ENCODE measurements around the gene RANBP9.

The RANBP9 gene

DNA sequence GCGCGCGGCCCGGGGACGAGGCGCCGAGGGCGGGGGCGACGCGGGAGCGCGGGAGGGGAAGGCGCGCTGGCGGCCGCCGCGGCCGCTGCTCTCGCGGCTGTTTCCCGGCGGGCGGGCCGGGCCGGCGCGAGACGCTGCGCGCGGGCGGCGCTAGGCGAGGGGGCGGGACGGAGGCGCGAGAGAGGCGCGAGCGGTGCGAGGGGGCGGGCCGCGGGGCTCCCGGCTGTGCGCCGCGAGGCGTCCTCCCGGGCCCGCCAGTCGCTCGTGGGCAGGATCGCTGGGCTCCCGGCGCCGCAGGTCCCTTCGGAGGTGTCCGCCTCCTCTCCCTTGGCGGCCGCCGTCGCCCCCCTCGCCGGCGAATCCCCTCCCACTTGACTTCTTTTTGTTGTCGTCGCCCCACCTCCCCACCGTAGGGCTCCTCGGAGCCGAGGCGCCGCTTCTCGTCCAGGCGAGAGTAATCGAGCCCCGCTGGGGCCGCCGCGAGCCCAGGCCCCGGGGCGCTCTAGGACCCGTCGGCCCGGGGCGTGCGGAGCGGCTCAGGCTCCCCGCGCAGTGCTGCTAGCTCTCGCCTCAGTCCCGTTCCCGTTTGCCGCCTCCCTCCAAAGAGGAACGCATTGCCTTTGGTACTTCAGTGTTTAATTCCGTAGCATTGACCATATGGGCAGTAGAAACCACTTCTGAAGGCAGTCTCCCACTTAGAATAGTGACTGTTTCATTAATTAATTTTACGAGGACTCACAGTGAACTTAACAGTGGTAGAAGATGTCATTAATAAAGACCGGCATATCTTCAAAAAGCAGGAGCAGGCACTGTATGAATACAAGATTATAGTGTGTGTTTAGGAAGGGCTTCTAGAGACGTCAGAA lies at the start of gene RANBP9:
Gene RANBP9 (minus strand): TSS at position 103 of the 866 bp plus-strand sequence. CDS start 330 bp downstream, outside the sequence.
- DNase-seq, result peak; percentile 68 to 96

DNA sequence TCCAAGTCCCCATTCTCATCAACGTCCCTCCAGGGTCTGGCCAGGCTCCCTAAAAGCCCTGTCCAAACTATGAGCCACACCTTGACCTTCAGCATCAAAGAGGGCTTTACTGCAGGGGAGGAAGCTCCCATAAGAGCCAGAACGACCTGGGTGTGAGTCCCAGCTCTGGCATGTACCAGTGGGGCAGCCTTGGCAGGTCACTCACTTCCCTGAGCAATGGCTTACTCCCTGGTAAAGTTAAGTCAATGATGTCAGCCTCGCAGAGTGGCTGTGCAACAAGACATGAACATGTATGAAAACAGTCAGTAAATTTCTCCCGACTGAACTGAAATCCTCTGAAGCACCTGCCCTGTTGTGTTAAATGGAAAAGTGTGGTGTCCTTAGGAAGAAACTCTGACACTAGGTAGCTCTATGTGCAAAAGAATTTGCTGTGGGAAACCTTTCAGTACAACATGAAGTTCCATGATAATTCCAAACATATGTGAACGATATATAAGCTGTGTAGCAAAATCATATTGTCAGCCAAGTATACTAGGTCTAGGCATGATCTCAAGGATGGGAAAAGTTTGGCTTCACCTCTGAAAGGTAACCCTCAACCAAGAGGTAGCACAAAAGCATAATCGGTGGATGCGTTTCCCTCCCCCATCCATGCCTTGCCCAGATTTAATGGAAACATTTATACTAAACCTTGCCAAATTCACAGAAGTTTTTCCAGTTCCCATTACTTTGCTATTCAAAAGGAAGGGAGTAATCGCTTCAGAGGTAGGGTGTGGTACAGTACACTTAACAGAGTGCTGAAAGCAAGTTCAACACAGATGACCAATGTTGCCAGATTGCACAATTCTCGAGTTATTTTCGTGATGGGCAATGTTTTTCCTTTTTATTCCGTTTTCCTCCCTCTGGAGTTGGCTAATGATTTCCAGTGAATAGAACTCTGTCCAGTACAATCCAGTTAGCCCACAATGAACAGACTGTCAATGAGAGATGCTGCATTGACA lies 49.0 kb upstream of the RANBP9 start:
- DNase-seq, result no peak

DNA sequence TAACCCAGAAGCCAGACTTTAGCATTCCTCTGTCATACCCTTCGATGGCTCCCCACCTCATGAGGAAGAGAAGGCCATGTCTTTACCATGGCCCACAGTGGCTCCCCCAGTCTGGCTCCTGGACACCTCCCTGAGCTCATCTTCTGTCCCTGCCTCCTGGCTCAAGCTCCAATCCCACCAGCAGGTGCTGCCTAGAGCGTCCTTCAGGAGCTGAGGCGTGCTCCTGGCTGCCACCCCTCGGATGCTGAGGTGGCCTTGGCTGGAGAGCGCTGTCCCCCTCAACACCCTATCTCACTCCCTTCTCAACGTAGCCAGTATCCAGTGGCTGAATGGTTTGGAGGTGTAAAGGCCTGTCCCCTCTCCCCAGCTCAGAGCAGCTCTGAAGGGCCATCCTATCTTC lies 47.4 kb upstream of the RANBP9 start:
- no peak for DNase-seq

DNA sequence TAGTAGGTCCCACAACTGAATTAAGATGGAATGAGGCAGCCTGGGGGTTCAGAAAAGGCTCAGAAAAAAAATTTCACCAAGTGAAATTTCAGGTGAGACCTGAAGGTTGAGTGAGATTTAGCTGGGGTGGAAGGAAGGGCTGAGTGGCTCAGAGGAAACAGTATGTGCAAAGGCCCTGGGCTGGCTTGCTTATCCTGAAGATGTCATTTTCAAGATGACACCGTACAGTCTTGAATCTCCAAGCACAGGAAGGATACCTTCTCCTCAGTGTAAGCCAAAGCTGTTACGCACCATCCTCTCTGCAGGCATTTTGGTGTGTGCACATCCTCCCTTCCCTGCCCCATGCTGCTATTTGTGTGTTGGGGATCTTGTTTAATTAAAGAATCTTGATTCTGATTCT lies 43.0 kb upstream of the RANBP9 start:
- no peak for DNase-seq

DNA sequence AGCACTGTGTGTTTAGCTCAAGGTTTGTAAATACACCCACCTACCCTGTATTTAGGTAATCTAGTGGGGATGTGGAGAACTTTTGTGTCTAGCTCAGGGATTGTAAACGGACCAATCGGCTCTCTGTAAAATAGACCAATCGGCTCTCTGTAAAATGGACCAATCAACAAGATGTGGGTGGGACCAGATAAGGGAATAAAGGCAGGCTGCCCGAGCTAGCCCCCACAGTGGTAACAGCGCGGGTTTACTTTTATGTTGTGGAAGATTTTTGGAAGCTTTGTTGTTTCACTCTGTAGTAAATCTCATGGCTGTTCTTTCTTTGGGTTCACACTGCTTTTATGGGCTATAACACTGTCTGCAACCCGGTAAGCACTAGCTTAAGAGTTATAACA lies 32.1 kb upstream of the RANBP9 start:
- no peak for DNase-seq

DNA sequence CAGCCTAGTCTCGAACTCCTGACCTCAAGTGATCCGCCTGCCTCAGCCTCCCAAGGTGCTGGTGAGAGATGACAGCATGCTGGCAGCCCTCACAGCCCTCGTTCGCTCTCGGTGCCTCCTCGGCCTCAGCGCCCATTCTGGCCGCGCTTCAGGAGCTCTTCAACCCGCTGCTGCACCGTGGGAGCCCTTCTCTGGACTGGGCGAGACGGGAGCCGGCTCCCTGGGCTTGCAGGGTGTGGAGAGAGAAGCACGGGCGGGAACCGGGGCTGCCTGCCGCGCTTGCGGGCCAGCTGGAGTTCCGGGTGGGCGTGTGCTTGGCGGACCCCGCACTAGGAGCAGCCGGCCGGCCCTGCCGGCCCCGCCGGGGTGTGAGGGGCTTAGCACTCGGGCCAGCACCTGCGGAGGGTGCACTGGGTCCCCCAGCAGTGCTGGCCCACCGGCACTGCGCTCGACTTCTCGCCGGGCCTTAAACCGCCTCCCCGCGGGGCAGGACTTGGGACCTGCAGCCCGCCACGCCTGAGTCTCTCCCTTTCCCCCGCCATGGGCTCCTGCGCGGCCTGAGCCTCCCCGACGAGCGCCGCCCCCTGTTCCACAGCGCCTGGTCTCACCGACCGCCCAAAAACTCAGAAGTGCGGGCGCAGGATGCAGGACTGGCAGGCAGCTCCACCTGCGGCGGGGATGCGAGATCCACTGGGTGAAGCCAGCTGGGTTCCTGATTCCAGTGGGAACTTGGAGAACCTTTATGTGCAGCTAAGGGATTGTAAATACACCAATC lies 31.5 kb upstream of the RANBP9 start:
- DNase-seq, result no peak

DNA sequence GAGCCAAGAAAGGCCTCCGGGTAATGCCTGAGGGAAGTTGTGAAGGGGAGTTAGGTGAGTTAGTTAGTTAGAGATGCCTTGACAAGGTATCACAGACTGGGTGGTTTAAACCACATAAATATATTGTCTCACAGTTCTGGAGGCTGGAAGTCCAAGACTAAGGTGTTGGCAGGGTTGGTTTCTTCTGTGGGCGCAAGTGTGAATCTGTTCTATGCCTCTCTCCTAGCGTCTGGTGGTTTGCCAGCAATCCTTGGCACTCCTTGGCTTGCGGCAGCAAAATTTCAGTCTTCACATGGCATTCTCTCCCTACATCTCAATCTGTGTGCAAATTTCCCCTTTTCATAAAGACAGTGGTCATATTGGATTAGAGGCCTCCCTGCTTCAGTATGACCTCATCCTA lies 29.7 kb upstream of the RANBP9 start:
- no peak for DNase-seq

DNA sequence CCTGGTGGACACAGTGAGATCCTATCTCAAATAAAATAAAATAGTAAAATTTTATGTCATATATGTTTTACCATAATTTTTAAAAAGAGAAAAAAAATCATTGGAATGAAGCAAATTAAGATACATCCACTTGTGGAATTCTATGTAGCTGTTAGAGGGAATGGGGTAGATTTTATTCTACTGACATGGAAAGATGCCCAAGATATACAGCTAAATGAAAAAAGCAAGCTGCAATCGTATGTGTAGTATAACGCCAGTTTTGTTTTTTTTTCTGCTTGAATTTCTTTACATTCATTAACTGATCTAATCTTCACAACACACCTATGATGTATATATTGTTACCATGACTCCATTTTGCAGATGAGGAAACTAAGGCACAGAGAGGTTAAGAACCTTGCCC lies 23.4 kb upstream of the RANBP9 start:
- no peak for DNase-seq

DNA sequence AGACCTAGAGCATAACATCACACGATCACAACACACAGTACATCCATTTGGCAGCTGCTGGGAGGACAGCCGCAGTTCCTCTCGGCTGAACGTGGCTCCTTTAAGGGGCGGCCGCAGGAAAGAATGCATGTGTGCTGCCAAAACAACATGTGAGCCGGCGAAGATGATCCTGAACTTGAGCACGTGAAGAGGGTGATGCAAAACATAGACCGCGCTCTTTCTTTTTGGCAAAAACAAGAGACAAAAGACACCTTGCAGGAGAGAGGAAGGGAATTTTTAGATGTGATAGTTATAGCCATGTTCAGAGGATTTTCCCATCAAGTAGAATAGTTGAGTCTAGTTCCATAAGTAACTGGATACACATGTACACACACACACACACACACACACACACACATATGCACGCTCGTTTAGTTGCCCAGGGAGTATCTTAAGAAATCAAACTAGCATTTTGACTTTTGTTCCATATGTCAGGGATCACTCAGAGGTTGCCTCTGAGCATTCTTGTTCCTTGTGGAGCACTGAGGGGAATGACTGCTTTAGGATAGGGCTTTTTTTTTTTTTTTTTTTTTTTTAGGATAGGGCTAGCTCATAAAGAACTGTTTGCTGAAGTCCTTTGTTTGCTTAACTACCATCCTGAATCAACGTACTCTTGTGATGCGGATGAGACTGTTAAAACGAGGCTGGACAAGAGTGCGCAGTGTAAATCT lies 21.7 kb upstream of the RANBP9 start:
- DNase-seq, result peak; percentile 49 to 69

DNA sequence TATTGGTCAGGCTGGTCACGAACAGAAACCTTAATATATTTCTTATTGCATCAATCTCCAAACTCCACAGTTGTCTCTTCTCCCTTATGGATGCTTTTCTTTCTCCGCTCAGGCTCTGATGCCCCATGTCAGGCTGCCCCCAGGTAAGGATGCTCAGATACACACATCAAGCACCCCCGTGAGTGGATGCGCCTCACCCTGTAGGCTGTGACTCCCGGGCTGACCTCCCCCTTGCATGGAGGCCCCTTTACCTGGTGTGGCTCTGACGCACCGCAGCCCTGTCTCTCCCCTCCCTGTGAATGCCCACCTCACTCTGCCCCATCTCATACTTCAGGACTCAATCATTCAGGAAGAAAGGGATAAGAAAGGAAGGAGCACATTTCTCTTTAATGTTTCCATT lies 19.1 kb upstream of the RANBP9 start:
- no peak for DNase-seq

DNA sequence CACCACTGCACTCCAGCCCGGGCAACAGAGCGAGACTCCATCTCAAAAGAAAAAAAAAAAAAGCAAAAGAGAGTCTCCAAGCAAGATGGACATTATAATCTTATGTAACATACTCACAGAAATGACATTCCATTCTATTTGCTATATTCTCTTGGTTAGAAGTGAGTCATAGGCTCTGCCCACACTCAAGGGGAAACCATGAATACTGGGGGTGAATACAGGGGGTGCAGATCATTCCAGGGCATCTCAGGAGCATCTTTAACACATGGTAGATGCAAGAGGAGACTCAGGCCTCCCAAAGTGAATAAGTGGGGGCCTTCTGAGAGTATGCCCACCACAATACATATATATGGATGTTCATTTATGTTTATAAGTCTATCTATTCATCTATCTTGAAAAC lies 18.3 kb upstream of the RANBP9 start:
- DNase-seq, result no peak

DNA sequence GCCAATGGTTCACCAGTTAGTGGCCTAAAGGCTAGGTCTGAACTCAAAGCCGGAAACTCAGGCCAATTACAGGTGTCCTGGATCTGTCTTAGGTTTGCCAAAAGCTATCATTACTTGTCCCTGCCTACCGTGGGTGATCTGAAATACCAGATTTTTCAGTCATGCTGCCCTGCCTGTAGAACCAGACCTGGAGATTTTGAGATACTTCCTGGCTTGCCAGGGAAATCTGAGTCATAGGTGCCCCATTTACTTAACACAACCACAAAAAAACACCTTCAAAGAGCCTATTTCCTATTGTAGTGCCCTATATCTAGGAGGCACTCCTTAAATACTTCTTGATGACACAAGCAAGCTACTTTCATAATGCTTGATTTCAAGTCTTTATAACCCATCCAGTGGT lies 13.9 kb upstream of the RANBP9 start:
- DNase-seq, result no peak

DNA sequence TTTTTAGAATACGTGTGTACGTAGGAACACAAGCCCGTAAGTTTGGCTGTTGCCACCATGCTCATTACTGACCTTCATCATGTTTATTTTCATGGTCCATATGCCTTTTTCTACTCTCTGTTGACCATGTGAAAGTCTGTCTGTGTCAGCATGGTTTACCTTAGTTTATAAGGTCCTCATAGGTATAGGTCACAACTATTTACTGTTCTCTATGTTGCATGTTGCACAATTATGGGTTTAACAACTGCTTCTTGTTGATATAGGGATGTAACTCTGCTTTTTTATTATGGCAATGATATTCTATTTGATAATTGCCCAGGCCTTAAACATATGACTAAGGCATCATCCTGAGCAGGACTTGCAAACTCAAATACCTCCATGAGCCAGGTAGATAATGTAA lies 13.4 kb upstream of the RANBP9 start:
- no peak for DNase-seq

DNA sequence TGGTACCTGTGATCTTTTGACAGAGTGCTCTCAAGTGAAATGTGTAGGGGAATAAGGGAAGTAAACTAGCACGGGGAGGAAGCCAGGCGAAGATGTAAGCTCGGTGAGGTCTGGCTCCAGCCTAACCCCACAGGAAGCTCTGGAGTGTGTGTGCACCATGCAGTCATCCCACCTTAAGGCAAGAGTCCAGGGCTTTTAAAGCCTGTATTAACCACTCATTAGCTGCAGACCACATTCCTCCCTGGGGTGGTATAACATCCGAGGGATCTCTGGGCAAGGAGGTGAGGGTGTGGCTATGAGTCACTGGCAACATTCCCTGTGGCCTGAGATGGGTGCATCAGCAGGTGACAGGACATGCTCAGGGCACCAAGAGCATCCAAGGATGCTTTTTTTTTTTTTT lies 12.5 kb upstream of the RANBP9 start:
- no peak for DNase-seq

DNA sequence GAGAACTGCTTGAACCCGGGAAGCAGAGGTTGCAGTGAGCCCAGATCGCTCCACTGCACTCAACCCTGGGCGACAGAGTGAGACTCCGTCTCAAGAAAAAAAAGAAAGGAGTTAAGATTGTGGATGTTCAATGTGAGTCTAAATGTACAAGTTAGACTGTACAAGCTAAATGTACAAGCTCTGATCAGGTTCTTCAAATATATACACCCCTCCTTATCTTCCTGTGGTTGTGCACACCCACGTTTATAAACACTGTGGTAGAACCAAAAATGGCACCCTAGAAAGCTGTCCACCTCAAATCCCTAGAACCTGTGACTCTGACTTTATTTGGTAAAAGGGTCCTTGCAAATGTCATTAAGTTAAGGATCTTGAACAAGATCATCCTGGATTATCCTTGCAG lies 11.2 kb upstream of the RANBP9 start:
- no peak for DNase-seq

DNA sequence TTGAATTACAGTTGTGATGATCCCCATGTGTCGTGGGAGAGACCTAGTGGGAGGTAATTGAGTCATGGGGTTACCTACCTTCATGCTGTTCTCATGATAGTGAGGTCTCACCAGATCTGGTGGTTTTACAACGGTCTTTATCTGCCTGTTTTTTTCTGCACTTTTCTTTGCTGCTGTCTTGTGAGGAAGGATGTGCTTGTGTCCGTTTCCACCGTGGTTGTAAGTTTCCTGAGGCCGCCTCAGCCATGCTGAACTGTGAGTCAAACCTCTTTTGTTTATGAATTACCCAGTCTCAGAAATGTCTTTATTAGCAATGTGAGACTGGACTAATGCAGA lies 6.5 kb upstream of the RANBP9 start:
- DNase-seq, result no peak

DNA sequence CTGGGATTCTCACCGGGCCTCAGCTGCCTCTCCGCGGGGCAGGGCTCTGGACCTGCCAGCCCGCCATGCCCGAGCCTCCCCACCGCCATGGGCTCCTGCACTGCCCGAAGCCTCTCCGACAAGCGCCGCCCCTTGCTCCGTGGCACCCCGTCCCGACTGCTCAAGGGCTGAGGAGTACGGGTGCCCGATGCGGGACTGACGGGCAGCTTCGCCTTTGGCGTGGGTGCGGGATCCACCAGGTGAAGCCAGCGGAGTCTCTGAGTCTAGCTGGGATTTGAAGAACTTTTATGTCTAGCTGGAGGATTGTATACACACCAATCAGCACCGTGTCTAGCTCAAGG lies 5.3 kb upstream of the RANBP9 start:
- no peak for DNase-seq

DNA sequence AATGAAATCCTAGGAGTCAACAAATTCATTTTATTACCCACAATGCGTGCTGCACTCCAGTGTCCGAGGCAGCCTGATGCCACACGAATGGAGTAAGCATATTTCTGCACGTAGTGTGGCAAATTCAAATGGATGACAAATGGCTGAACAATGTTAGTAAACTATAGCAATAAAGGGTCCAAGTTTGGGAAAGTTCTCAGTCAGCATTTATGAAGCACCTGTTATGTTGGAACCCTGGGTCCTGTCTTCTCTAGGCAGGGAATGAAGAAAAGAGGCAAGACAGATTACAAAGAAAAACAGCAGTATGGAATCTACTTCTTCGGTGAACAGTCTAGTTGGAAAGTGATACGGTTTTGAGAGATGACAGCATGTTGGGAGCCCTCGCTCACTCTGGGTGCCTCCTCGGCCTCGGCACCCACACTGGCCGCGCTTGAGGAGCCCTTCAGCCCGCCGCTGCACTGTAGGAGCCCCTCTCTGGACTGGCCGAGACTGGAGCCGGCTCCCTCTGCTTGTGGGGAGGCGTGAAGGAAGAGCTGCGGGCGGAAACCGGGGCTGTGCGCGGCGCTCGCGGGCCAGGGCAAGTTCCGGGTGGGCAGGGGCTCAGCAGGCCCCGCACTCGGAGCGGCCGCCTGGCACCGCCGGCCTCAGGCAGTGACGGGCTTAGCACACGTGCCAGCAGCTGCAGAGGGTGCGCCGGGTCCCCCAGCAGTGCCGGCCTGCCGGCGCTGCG lies 4.8 kb upstream of the RANBP9 start:
- DNase-seq, result no peak

DNA sequence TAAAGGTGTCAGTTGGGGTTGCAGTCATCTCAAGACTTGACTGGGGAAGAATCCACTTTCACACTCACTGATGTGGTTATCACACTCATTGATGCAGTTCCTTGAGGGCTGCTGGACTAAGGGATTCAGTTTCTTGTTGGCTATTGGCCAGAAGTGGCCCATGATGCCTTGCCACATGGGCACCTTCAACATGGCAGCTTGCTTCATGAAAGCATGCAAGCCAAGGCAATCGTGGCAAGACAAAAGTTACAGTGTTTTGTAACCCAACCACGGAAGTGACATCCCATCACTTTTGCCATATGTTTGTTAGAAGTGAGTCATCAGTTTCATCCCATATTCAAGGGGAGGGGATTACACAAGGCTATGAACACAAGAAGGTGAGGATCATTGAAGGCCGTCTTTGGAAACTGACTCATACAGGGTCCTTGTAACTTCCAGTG lies 3.8 kb upstream of the RANBP9 start:
- DNase-seq, result no peak

DNA sequence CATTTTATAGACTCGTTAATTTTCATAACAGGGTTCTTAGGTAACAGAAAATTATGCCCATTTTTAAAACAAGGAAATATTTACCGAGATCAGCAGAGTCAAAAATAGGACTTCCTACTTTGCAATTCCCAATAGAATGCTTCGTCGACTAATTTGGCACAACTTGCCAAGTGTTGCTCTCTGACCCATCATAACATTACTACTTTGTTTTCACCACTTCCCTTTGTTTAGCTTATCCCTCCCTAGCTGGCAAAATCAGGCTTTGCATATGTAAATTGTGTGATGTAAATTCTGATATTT lies 914 bp upstream of the RANBP9 start:
- DNase-seq, result peak; percentile 88 to 89

DNA sequence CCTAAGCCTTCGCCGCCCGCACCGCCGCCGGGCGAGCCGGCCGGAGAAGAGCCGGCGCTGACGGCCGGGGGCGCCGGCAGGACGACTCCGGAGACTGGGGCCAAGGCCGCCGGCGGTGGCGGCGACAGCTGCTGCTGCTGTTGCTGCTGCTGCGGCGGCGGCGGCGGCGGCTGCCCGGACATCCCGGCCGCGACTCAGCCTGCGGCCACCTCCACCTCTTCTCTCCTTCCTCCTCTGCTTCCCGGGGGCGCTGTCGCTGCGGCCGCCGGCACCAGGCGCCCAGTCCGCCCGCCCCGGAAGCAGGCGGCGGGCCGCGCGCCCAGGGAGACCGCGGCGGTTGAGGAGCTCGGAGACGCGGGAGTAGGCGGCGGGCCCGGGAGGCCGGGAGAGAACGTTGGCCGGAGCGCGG lies 307 bp downstream of the RANBP9 start:
- DNase-seq, result no peak
